Measurements from ENCODE around the gene ZNF148.
"Not testable (repeated sequence)": the region's sequence is repeated elsewhere in the genome, so short reads cannot be mapped to it uniquely, and the experiment has no call there.

Gene ZNF148

GRCh38 chr3:125374996-125375941 lies at the start of gene ZNF148:
TSS of gene ZNF148 (minus strand) at chr3:125375325. CDS start at chr3:125313640, 61,685 bp downstream.
- peak; percentile 86 to 92 (median 91) for DNase-seq

GRCh38 chr3:125418306-125418705 lies 43.2 kb upstream of the ZNF148 start:
- DNase-seq: no peak

- no peak for DNase-seq
Measured at GRCh38 chr3:125416235-125416634, 41.1 kb upstream of the ZNF148 start.

- no peak for DNase-seq
Measured at GRCh38 chr3:125414669-125415068, 39.5 kb upstream of the ZNF148 start.

GRCh38 chr3:125410922-125411321 lies 35.8 kb upstream of the ZNF148 start:
- DNase-seq: no peak

GRCh38 chr3:125406070-125406469 lies 30.9 kb upstream of the ZNF148 start:
- no peak for DNase-seq

- not testable (repeated sequence) for DNase-seq
Measured at GRCh38 chr3:125405515-125405914, 30.4 kb upstream of the ZNF148 start.

- DNase-seq: no peak
Measured at GRCh38 chr3:125403789-125404188, 28.7 kb upstream of the ZNF148 start.

GRCh38 chr3:125402639-125403038 lies 27.5 kb upstream of the ZNF148 start:
- DNase-seq: no peak

- no peak for DNase-seq
Measured at GRCh38 chr3:125401402-125401801, 26.3 kb upstream of the ZNF148 start.

- DNase-seq: peak in 2 of 3 experiments; percentile 23 to 45
Measured at GRCh38 chr3:125398952-125399351, 23.8 kb upstream of the ZNF148 start.

GRCh38 chr3:125395091-125395490 lies 20.0 kb upstream of the ZNF148 start:
- DNase-seq: no peak

- no peak for DNase-seq
Measured at GRCh38 chr3:125394406-125394805, 19.3 kb upstream of the ZNF148 start.

- DNase-seq: no peak
Measured at GRCh38 chr3:125389282-125389681, 14.2 kb upstream of the ZNF148 start.

- DNase-seq: not testable (repeated sequence)
Measured at GRCh38 chr3:125388369-125388768, 13.2 kb upstream of the ZNF148 start.

- DNase-seq: no peak
Measured at GRCh38 chr3:125386811-125387210, 11.7 kb upstream of the ZNF148 start.

GRCh38 chr3:125383744-125384143 lies 8.6 kb upstream of the ZNF148 start:
- no peak for DNase-seq

- no peak for DNase-seq
Measured at GRCh38 chr3:125382298-125382697, 7.2 kb upstream of the ZNF148 start.

- no peak for DNase-seq
Measured at GRCh38 chr3:125381743-125382142, 6.6 kb upstream of the ZNF148 start.

GRCh38 chr3:125381314-125381713 lies 6.2 kb upstream of the ZNF148 start:
- no peak for DNase-seq

GRCh38 chr3:125379483-125379882 lies 4.4 kb upstream of the ZNF148 start:
- no peak for DNase-seq

- no peak for DNase-seq
Measured at GRCh38 chr3:125378762-125379161, 3.6 kb upstream of the ZNF148 start.

- DNase-seq: peak; percentile 37 to 83 (median 70)
Measured at GRCh38 chr3:125375950-125376679, 990 bp upstream of the ZNF148 start.

- DNase-seq: peak in 2 of 3 experiments; percentile 75 to 83
Measured at GRCh38 chr3:125374501-125374995, 577 bp downstream of the ZNF148 start.

Measured in NCI-H1417 (cell line).